Gastroesophageal sphincter (tissue), 4 donors: Measurements from ENCODE around the gene PRKAG2. TPM values are rescaled to one million over a fixed set of nuclear protein-coding genes. Genes with fewer than 3 reads are reported as not detected.

Experiments
- ATAC-seq: fragments of 150-250 bp; one replicate; pipeline ENCODE4 v1.9.1; 2016; ENCODE audit warnings: mild to moderate bottlenecking, moderate library complexity
- H3K27ac ChIP-seq, 4 donors: fragments of 200-600 bp; sonication (generic) in 3 of 4; 1 replicate in 3 of 4; 2 replicates in 1 of 4; pipeline ENCODE4 v1.5.1; 2016 to 2019
- H3K27me3 ChIP-seq: fragments of 200-600 bp; sonication (generic); one replicate; pipeline ENCODE4 v1.5.1; 2019
- H3K36me3 ChIP-seq, 2 donors: fragments of 200-600 bp; sonication (generic); one replicate each; pipeline ENCODE4 v1.5.1; 2019; ENCODE audit warnings: control low read depth in 1 of 2
- H3K4me1 ChIP-seq, 3 donors: fragments of 200-600 bp; sonication (generic); 1 replicate in 2 of 3; 2 replicates in 1 of 3; pipeline ENCODE4 v1.5.1; 2016 to 2019; ENCODE audit warnings: control low read depth in 2 of 3
- H3K4me3 ChIP-seq, 2 donors: fragments of 200-600 bp; sonication (generic); one replicate each; pipeline ENCODE4 v1.5.1; 2019; ENCODE audit warnings: mild to moderate bottlenecking in 1 of 2, moderate library complexity in 1 of 2
- H3K9me3 ChIP-seq, 3 donors: fragments of 200-600 bp; sonication (generic); one replicate each; pipeline ENCODE4 v1.5.1; 2017 to 2019; ENCODE audit warnings: control low read depth in 2 of 3
- EP300 ChIP-seq: sonication (generic); formaldehyde crosslinking; IDR thresholded peaks from one replicate; pipeline ENCODE4 v1.6.1; 2017; ENCODE audit warnings: antibody characterized with exemption, mild to moderate bottlenecking
- POLR2A ChIP-seq, 2 donors: fragments of 450-650 bp; IDR thresholded peaks; one replicate each; pipeline ENCODE4 v1.6.1; 2017; ENCODE audit warnings: antibody characterized with exemption in 2 of 2, mild to moderate bottlenecking in 2 of 2, moderate library complexity in 1 of 2
- POLR2AphosphoS5 ChIP-seq: sonication (generic); formaldehyde crosslinking; IDR thresholded peaks from one replicate; pipeline ENCODE4 v1.6.1; 2017; ENCODE audit warnings: antibody characterized with exemption
- WGBS, 2 donors: methylation state at CpG; one replicate each; pipeline ENCODE4 v1.1.5; 2018; ENCODE audit warnings: low coverage in 1 of 2; 5-methylcytosine and 5-hydroxymethylcytosine counted together
- total RNA-seq, 4 donors: library from RNA; depleted of rRNA; stranded (reverse); fragments of >200 nt; gene quantifications; one replicate each; pipeline ENCODE4 v1.1.0, GENCODE V29; 2016
- TF ChIP-seq, protein P1 (sequence below), 4 experiments: fragments of 200-600 bp in 2 of 4; fragments of 450-650 bp in 2 of 4; sonication (generic) in 1 of 4; IDR thresholded peaks; one replicate each; pipeline ENCODE4 v1.5.1; 2017 to 2019; ENCODE audit warnings: antibody characterized with exemption in 4 of 4, mild to moderate bottlenecking in 2 of 4, moderate library complexity in 2 of 4

PRKAG2 gene
- total RNA-seq, 4 donors from 2014 or later = 48.9 to 89.0 (median 75.7) TPM

DNA sequence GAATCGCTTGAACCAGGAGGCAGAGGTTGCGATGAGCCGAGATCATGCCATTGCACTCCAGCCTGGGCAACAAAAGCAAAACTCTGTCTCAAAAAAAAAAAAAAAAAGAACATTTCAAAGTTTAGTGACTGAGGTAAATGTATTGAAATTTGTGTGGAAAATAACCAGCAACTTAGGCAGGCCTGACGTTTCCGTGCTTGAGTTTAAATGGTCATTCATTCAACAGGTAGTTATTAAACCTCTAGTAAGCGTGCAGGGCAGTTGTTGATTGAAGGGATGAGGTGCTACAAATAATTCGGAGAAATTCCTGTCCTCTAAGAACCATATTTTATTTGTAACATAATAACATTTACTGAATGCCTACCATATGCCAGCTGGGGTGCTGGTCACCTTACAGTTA lies 135.3 kb downstream of the PRKAG2 start:
- Histone ChIP-seq H3K4me1 (peaks cover 0 to 31% (median 9%) of the 10 kb centered on the region in 3 donors), H3K9me3 (no peaks in the 10 kb centered on the region), H3K4me3 (no peak overlapping the region), H3K36me3 (no peaks in the 10 kb centered on the region), H3K27me3 (no peaks in the 10 kb centered on the region), H3K27ac (no peak overlapping the region)
- TF ChIP-seq POLR2AphosphoS5 = no peak
- TF ChIP-seq POLR2A (IDR thresholded peaks at IDR 0.05) = no peak
- TF ChIP-seq, protein P1, sequence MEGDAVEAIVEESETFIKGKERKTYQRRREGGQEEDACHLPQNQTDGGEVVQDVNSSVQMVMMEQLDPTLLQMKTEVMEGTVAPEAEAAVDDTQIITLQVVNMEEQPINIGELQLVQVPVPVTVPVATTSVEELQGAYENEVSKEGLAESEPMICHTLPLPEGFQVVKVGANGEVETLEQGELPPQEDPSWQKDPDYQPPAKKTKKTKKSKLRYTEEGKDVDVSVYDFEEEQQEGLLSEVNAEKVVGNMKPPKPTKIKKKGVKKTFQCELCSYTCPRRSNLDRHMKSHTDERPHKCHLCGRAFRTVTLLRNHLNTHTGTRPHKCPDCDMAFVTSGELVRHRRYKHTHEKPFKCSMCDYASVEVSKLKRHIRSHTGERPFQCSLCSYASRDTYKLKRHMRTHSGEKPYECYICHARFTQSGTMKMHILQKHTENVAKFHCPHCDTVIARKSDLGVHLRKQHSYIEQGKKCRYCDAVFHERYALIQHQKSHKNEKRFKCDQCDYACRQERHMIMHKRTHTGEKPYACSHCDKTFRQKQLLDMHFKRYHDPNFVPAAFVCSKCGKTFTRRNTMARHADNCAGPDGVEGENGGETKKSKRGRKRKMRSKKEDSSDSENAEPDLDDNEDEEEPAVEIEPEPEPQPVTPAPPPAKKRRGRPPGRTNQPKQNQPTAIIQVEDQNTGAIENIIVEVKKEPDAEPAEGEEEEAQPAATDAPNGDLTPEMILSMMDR (IDR thresholded peaks at IDR 0.05) = no peak
- TF ChIP-seq EP300 = no peak
- 94 to 99% methylated on average over 5 to 7 of the region's 7 CpGs for WGBS, 2 donors
- no peak for ATAC-seq

DNA sequence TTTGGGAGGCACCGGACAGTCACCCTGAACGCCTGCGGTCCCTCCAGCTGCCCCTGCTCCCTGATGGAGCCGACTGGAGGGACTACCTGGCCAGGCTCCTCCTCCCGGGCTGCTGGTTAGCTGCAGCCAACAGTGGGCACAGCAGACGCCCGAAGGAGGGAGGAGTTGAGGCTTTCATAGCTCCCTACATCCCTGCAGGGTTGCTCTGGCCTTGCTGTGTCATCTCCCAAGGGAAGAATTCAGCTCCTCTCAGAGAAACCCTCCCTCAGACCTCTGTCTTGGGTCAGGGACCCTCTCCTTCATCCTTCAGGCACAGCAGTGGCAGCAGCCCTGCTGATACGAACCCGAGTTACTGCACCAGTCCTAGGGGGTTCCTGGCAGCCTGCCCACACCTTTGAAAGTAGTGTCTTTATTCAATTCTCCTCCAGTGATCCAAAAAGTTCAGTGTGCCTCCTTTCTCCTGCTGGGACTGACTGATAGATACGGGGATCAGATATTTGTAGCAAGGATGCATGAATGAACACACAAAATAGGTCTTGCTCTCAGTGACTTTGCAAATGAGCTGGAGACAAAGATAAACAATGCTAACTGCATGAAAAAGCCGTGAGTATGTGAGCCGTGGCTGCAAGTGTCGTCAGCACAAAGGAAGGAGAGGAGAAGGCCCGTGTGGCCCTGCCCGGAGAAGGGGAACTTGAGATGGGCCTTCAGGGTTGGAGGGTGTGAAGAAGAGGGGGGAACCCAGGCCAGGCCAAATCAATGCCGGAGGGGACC lies 136.6 kb downstream of the PRKAG2 start:
- Histone ChIP-seq H3K9me3 (no peaks in the 10 kb centered on the region), H3K27ac (no peak overlapping the region), H3K4me3 (no peak overlapping the region), H3K4me1 (peaks cover 0 to 44% (median 11%) of the 10 kb centered on the region in 3 donors), H3K36me3 (no peaks in the 10 kb centered on the region), H3K27me3 (no peaks in the 10 kb centered on the region)
- 91 to 92% methylated on average over 5 to 8 of the region's 16 CpGs for WGBS, 2 donors
- TF ChIP-seq POLR2A (IDR thresholded peaks at IDR 0.05) (no peak), POLR2AphosphoS5 (no peak), EP300 (no peak)
- TF ChIP-seq, protein P1 (IDR thresholded peaks at IDR 0.05) = no peak
- ATAC-seq = no peak

DNA sequence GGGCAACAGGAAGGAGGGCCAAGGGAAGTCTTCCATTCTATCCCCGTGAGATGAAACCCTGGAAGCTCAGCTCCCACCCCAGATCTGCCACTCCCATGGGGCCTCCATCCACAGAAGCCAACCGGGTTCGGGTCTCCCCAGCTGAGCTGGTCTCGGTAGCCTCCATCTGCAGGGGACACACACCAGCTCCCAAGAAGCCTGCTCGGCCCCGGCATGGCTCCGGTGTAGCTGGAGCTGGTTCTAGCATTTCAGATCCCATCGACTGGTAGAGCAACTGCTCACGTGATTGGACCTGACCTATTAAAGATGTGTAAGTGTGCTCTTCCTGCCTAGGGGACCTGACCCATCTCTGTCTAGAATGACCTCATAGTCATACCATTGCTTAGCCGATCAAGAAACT lies 138.0 kb downstream of the PRKAG2 start:
- WGBS, 2 donors = 90% methylated on average over 2 of the region's 10 CpGs; no CpG with 5 or more reads in 1 of the 2 donors
- H3K36me3 ChIP-seq = no peaks in the 10 kb centered on the region
- H3K4me3 ChIP-seq = no peak overlapping the region
- TF ChIP-seq POLR2A (IDR thresholded peaks at IDR 0.05) (no peak), EP300 (no peak), POLR2AphosphoS5 (no peak)
- TF ChIP-seq, protein P1 (IDR thresholded peaks at IDR 0.05) = no peak
- no peak overlapping the region for H3K27ac ChIP-seq
- H3K27me3 ChIP-seq = no peaks in the 10 kb centered on the region
- H3K9me3 ChIP-seq = no peaks in the 10 kb centered on the region
- peaks cover 0 to 48% (median 11%) of the 10 kb centered on the region in 3 donors for H3K4me1 ChIP-seq
- no peak for ATAC-seq

DNA sequence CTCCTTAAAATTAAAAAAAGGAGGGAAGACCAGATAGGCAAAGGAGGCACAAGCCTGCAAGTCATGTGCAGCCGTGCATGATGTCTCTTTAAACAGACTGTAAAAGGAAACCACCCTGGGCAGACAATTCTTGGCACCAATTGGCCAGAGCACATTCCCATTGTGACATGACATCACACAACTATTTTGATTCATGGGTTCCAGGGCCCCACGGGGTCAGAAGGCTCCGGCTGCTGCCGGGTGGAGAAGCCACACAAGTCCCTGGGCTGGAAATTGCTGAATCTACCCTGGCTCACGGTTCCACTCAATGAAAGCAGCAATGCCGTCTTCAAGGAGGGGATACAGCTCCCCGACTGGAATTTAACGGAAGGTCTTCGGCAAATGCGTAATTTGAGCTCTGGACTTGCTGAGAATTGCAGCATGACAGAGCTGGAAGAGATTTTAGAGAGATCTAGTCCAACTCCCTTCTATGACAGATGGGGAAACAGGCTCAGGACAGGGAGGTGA lies 140.5 kb downstream of the PRKAG2 start:
- Histone ChIP-seq H3K4me3 (peak overlapping the region; percentile 18 to 49), H3K27ac (peak overlapping the region in 3 of 4 donors; percentile 76 to 88 (median 79)), H3K9me3 (no peaks in the 10 kb centered on the region), H3K36me3 (no peaks in the 10 kb centered on the region), H3K4me1 (peaks cover 0 to 33% (median 11%) of the 10 kb centered on the region in 3 donors), H3K27me3 (no peaks in the 10 kb centered on the region)
- 0 to 10% methylated on average over 2 to 8 of the region's 10 CpGs for WGBS, 2 donors
- ATAC-seq = peak; percentile 90
- peak; percentile 80 for TF ChIP-seq POLR2AphosphoS5
- no peak for TF ChIP-seq EP300
- TF ChIP-seq, protein P1 (IDR thresholded peaks at IDR 0.05) = peak in 3 of 4 experiments; percentile 35 to 42 (median 41)
